ENCODE measurements around the gene CAMK2N1.

CAMK2N1 gene

DNA sequence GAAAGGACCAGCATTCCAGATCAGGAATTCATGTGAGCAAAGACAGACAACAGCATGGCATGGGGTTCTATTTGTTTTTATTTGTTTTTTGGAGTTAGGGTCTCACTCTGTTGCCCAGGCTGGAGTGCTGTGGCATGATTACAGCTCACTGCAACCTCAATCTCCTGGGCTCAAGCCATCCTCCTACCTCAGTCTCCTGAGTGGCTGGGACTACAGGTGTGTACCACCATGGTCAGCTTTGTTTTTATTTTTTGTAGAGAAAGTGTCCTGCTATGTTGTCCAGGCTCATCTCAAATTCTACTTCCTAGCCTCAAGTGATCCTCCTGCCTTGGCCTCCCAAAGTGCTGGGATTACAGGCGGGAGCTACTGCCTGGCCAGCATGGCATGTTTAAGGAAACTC, 9.7 kb upstream of the CAMK2N1 start:
- Histone ChIP-seq H3K27ac (ENCODE audit: low read depth, low read length) (no peak overlapping the region), H3K36me3 (ENCODE audit: insufficient read depth, low read length) (peaks cover 22% of the 10 kb centered on the region), H3K9me3 (ENCODE audit: low read length) (no peaks in the 10 kb centered on the region), H3K27me3 (ENCODE audit: control insufficient read depth in 1 of 2, insufficient read depth in 2 of 2, low read length in 2 of 2) (no peaks in the 10 kb centered on the region), H3K4me1 (ENCODE audit: insufficient read depth, low read length) (peaks cover 8% of the 10 kb centered on the region), H3K4me3 (ENCODE audit: low read depth in 1 of 2, low read length in 2 of 2) (no peak overlapping the region), H3K9ac (ENCODE audit: low read length) (no peak overlapping the region)

DNA sequence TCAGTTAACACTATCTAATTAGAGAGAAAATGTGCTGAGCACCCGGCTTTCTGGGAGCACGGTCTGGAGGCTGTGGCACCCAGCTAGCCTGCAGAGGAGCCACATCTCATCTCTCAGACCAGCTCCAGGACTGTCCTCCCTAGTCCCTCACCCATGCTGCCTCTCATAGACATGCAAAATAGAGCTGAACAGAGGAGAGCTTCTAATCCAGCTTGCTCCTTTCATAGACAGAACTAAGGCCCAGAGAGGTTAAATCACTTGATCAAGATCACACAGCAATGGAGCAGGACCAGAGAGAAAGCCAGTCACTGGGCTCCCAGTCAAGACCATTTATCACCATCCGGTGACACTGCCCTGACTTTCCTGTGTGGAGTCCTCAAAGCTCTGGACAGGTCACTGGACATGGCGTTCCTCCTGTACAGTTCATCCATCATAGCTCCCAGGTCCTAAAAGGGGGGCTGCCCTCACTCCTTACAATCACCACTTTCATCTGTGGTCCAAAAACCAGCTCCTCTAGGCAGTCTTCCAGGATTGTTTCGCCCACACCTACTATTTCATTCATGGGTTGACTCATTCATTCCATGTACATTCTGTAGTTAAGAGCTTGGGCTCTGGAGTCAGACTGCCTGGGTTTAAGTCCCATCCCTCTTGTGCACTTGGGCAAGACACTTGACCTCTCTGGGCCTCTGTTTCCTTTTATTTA, 8.8 kb upstream of the CAMK2N1 start:
- Histone ChIP-seq H3K36me3 (ENCODE audit: insufficient read depth, low read length) (peaks cover 13% of the 10 kb centered on the region), H3K9ac (ENCODE audit: low read length) (no peak overlapping the region), H3K27ac (ENCODE audit: low read depth, low read length) (no peak overlapping the region), H3K9me3 (ENCODE audit: low read length) (no peaks in the 10 kb centered on the region), H3K27me3 (ENCODE audit: control insufficient read depth in 1 of 2, insufficient read depth in 2 of 2, low read length in 2 of 2) (no peaks in the 10 kb centered on the region), H3K4me3 (ENCODE audit: low read depth in 1 of 2, low read length in 2 of 2) (no peak overlapping the region), H3K4me1 (ENCODE audit: insufficient read depth, low read length) (peaks cover 8% of the 10 kb centered on the region)

DNA sequence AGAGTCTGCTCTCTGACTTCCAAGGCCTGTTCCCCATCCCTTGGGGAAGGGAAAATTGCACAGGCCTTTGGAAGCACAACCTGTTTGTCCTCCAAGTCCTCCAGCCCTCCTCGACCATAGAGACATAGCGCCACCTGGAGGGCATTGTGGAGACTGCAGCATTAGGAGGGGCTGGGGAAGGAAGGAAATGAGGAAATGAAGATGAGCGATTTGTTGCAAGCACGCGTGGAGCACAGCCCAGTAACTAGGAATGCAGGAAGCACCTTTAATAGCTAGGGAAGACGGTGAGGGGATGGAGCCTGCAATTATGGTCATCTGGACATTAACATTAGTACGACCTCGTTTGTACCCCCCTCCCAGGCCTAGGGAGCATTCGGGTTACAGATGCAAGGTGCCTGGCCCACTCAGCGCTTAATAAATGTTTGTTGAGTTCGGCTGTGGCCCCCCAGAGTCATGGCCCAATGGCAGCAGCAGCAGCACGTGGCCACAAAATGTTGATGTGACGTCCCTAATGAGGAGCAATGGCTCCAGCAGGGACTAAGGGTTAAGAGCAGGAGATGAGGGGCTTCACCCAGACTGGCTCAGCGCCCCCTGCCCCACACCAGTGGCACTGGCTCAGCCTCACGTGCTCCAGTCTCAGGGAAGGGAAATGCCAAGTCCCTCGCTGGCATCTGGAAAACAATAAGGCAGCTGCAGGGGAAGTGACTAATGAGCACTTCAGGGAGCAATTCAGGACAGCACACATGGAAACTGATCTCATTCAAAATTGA, 8.0 kb upstream of the CAMK2N1 start:
- no peak overlapping the region for H3K9ac ChIP-seq (ENCODE audit: low read length)

DNA sequence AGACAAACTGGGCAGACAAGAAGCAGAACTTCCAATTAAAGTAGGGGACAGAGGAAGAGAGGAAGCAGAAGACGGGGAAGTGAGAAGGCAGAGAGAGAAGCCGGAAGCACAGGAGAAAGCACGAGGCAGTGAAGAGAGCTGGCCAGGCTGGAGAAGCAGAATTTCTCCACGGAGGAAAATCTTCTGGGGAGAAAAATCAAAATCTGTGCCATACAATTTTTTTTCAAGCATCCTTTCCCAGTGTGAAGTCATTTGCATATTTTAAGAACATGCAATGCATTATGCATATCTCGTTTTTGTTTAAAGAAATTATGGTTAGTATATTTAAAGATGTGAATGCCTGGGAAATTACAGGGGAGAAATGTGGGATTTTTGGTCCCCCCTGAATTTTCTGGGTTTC, 7.3 kb upstream of the CAMK2N1 start:
- H3K4me3 ChIP-seq (ENCODE audit: low read depth in 1 of 2, low read length in 2 of 2), result no peak overlapping the region
- no peaks in the 10 kb centered on the region for H3K9me3 ChIP-seq (ENCODE audit: low read length)
- no peaks in the 10 kb centered on the region for H3K27me3 ChIP-seq (ENCODE audit: control insufficient read depth in 1 of 2, insufficient read depth in 2 of 2, low read length in 2 of 2)
- H3K9ac ChIP-seq (ENCODE audit: low read length), result no peak overlapping the region
- no peak overlapping the region for H3K27ac ChIP-seq (ENCODE audit: low read depth, low read length)
- peaks cover 8% of the 10 kb centered on the region for H3K4me1 ChIP-seq (ENCODE audit: insufficient read depth, low read length)
- H3K36me3 ChIP-seq (ENCODE audit: insufficient read depth, low read length), result no peaks in the 10 kb centered on the region

More for the DNA sequence above, 8.0 kb upstream of the CAMK2N1 start:
- Histone ChIP-seq H3K4me1 (ENCODE audit: insufficient read depth, low read length) (peaks cover 8% of the 10 kb centered on the region), H3K27ac (ENCODE audit: low read depth, low read length) (no peak overlapping the region), H3K27me3 (ENCODE audit: control insufficient read depth in 1 of 2, insufficient read depth in 2 of 2, low read length in 2 of 2) (no peaks in the 10 kb centered on the region), H3K9me3 (ENCODE audit: low read length) (no peaks in the 10 kb centered on the region), H3K4me3 (ENCODE audit: low read depth in 1 of 2, low read length in 2 of 2) (no peak overlapping the region), H3K36me3 (ENCODE audit: insufficient read depth, low read length) (peaks cover 6% of the 10 kb centered on the region)

DNA sequence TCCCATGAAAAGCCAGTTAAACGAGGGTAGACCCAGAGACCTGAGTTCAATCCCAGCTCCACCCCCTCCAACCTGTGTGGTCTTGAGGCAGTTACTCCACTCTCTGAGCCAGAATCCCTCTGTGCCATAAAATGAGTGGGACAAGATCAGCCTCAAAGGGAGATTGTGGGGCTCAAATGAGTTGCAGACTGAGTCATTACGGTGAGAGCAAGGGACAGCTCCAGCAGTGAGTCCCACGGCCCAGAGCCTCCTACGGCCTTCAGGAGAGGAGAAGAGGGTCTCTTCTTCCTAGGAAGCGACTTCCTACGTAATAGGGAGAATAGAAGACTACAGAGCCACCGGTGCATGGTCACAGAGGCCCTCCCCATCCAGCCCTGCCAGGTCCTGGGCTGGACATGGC, 6.7 kb upstream of the CAMK2N1 start:
- H3K27me3 ChIP-seq (ENCODE audit: control insufficient read depth in 1 of 2, insufficient read depth in 2 of 2, low read length in 2 of 2), result no peaks in the 10 kb centered on the region
- H3K9me3 ChIP-seq (ENCODE audit: low read length), result no peaks in the 10 kb centered on the region
- H3K36me3 ChIP-seq (ENCODE audit: insufficient read depth, low read length), result no peaks in the 10 kb centered on the region
- H3K9ac ChIP-seq (ENCODE audit: low read length), result no peak overlapping the region
- no peak overlapping the region for H3K27ac ChIP-seq (ENCODE audit: low read depth, low read length)
- H3K4me1 ChIP-seq (ENCODE audit: insufficient read depth, low read length), result peaks cover 8% of the 10 kb centered on the region
- no peak overlapping the region for H3K4me3 ChIP-seq (ENCODE audit: low read depth in 1 of 2, low read length in 2 of 2)

DNA sequence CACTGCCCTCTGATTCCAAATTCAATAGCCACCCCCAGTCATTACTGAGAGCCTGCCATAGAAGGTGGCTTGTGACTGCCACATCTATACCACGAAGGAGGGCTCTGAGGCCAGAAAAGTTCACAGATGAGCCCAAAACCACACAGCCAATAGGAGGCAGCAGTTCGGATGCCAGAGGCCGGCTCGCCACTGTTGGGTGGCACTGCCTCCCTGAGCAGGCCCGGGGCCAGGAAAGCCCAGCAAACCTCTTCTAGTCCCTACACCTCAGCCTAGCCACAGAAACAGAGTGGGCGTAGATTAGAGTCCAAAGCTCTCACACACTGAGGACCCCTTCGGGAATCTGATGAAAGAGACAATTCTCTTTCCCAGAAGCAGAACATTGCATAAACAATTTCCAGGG, 5.9 kb upstream of the CAMK2N1 start:
- Histone ChIP-seq H3K4me3 (ENCODE audit: low read depth in 1 of 2, low read length in 2 of 2) (no peak overlapping the region), H3K27ac (ENCODE audit: low read depth, low read length) (no peak overlapping the region), H3K9me3 (ENCODE audit: low read length) (no peaks in the 10 kb centered on the region), H3K36me3 (ENCODE audit: insufficient read depth, low read length) (no peaks in the 10 kb centered on the region), H3K9ac (ENCODE audit: low read length) (no peak overlapping the region), H3K27me3 (ENCODE audit: control insufficient read depth in 1 of 2, insufficient read depth in 2 of 2, low read length in 2 of 2) (peaks cover 0 to 3% of the 10 kb centered on the region in 2 donors), H3K4me1 (ENCODE audit: insufficient read depth, low read length) (peaks cover 8% of the 10 kb centered on the region)

DNA sequence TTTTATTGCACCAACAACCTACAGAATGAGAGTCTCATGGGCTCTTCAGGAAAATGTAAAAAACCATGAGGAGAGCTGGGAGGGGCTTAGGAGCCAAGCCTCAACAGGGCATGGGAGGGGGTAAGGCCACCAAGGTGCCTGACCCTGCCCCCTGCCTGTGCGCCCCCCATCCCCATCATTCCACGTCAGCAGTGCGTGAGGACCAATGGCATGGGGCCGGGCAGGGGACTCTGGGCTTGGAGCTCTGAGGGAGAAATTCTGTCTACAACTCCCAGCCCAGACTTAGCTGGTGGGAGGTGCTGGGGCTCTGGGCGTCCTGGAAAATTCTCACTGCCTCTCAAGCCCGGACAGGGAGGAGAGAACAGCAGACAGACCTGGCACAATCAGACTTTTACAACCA, 5.2 kb upstream of the CAMK2N1 start:
- H3K4me3 ChIP-seq (ENCODE audit: low read depth in 1 of 2, low read length in 2 of 2), result no peak overlapping the region
- no peaks in the 10 kb centered on the region for H3K9me3 ChIP-seq (ENCODE audit: low read length)
- H3K36me3 ChIP-seq (ENCODE audit: insufficient read depth, low read length), result no peaks in the 10 kb centered on the region
- peaks cover 8% of the 10 kb centered on the region for H3K4me1 ChIP-seq (ENCODE audit: insufficient read depth, low read length)
- peaks cover 0 to 4% of the 10 kb centered on the region in 2 donors for H3K27me3 ChIP-seq (ENCODE audit: control insufficient read depth in 1 of 2, insufficient read depth in 2 of 2, low read length in 2 of 2)
- H3K9ac ChIP-seq (ENCODE audit: low read length), result no peak overlapping the region
- H3K27ac ChIP-seq (ENCODE audit: low read depth, low read length), result no peak overlapping the region

DNA sequence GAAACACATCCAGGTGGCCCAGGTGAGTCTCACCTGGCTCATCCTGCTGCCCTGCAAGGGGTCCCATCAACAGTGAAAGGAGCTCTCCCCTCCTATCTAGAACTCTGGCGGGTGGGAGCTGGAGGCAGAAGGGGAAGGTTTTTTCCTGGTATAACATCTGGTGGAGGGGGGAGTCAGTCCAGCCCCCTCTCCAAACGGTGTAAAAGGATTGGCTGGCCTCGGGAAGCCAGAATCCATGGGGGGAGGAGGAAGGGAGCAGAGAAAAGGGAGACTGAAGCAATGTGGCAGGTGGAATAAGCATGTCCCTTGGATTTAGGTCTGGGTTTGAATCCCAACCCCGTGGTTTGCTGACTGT, 1.2 kb upstream of the CAMK2N1 start:
- peak overlapping the region; percentile 44 for H3K9ac ChIP-seq (ENCODE audit: low read length)
- H3K9me3 ChIP-seq (ENCODE audit: low read length), result no peaks in the 10 kb centered on the region
- peak overlapping the region; percentile 81 to 90 for H3K4me3 ChIP-seq (ENCODE audit: low read depth in 1 of 2, low read length in 2 of 2)
- no peaks in the 10 kb centered on the region for H3K4me1 ChIP-seq (ENCODE audit: insufficient read depth, low read length)
- peak overlapping the region; percentile 75 for H3K27ac ChIP-seq (ENCODE audit: low read depth, low read length)
- H3K27me3 ChIP-seq (ENCODE audit: control insufficient read depth in 1 of 2, insufficient read depth in 2 of 2, low read length in 2 of 2), result peaks cover 0 to 9% of the 10 kb centered on the region in 2 donors
- H3K36me3 ChIP-seq (ENCODE audit: insufficient read depth, low read length), result no peaks in the 10 kb centered on the region

DNA sequence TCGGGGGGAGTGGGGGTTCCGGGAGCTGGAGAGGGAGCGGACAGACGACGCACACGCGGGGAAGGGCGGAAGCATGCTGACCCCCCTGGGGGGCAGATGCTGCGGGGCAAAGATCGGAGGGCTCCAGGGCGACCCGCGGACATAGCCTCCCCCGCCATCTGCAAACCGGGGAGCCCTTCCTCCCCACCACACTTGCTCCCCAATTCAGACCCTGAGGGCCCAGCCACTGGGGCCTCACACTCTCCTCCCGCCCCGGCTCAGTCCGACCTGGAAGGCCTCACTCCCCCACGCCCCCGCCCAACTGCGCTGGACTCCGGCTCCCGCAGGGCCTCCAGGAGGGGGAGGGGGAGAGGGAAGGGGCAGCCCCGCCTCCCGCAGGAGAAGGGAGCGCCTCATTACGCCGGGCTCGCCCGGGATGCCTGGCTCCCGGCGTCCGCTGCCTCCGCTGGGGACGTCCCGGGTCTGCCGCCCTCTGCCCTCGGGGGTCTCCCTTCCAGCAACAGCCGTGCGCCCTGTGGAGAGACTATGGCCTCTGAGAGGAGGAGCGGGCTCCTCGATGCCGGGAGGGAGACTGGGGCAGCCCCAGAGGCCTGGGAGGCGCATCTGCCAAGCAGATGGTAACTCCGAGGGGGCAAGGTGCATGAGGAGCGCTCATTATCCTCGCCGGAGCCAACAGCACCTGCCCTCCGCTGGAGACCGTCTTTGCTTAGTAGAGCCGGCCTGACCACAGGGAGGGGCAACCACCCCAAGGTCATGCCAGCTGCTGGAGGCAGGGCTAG, 636 bp upstream of the CAMK2N1 start:
- H3K27ac ChIP-seq (ENCODE audit: low read depth, low read length), result peak overlapping the region; percentile 75
- H3K4me1 ChIP-seq (ENCODE audit: insufficient read depth, low read length), result no peaks in the 10 kb centered on the region
- no peaks in the 10 kb centered on the region for H3K36me3 ChIP-seq (ENCODE audit: insufficient read depth, low read length)
- no peaks in the 10 kb centered on the region for H3K9me3 ChIP-seq (ENCODE audit: low read length)
- peak overlapping the region; percentile 44 for H3K9ac ChIP-seq (ENCODE audit: low read length)
- H3K4me3 ChIP-seq (ENCODE audit: low read depth in 1 of 2, low read length in 2 of 2), result peak overlapping the region; percentile 81 to 90
- peaks cover 0 to 9% of the 10 kb centered on the region in 2 donors for H3K27me3 ChIP-seq (ENCODE audit: control insufficient read depth in 1 of 2, insufficient read depth in 2 of 2, low read length in 2 of 2)

DNA sequence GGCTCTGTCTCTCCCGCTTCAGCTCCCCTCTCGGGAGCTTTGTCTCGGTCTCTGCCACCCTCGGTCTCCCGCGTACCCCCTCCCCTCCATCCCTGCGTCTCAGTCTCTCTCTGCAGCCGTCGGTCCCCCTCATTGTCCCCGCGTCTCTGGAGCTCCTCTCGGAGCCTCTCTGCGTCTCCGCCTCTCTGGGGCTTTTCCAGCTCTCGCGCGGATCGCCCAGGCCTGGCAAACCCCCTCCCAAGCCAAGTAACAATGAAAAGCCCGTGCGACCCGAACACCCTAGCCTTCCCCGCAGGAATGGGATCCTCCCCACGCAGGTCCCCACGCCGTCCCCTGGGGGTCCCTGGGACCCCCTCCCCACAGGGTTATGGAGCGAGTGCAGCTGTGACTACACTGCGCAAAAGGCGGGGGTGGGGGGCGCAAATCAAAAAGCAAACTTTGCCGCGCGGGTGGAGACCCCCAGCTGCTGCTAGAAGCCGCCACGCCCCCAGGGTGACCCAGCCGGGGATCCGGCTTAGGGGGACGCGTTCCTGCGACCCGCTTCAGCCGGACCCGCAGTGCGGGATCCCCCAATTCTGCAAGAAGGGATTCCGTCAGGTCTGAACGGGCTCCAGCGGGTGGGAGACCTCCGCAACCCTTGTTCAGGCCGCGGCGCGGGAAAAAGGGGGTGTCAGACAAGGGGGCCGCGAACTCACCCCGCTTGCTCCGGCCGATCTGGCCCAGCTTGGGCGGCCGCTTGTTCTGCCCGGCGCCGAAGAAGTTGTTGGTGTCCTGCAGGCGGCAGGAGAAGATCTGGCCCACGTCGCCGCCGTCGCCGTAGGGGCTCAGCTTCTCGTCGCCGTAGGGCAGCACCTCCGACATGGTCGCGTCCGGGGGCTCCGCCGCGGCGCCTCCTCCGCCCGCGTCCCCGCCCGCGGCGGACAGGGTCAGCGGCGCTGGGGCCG, 1.2 kb downstream of the CAMK2N1 start:
- Histone ChIP-seq H3K4me1 (ENCODE audit: insufficient read depth, low read length) (peaks cover 9% of the 10 kb centered on the region), H3K27me3 (ENCODE audit: control insufficient read depth in 1 of 2, insufficient read depth in 2 of 2, low read length in 2 of 2) (peaks cover 0 to 9% of the 10 kb centered on the region in 2 donors), H3K4me3 (ENCODE audit: low read depth in 1 of 2, low read length in 2 of 2) (peak overlapping the region; percentile 73 to 79), H3K27ac (ENCODE audit: low read depth, low read length) (peak overlapping the region; percentile 45), H3K9me3 (ENCODE audit: low read length) (no peaks in the 10 kb centered on the region), H3K9ac (ENCODE audit: low read length) (peak overlapping the region; percentile 57), H3K36me3 (ENCODE audit: insufficient read depth, low read length) (no peaks in the 10 kb centered on the region)
